Common myeloid progenitor, CD34-positive (primary cell): ENCODE measurements around the gene MASTL.

Experiments
- CTCF ChIA-PET: fragments of 350-600 bp; sonication (Branson Sonifier 250); formaldehyde crosslinking; loops from one replicate; lab custom pipeline; 2021; ENCODE audit warnings: antibody characterized with exemption; lab: Charles Lee
- POLR2A ChIA-PET: fragments of 350-600 bp; sonication (Branson Sonifier 250); formaldehyde crosslinking; loops from one replicate; lab custom pipeline; 2021; ENCODE audit warnings: antibody characterized with exemption; lab: Charles Lee
- DNase-seq, 3 donors: peaks; one replicate each; pipeline versions ENCODE4 v3.0.0 to v3.0.0-alpha.2; 2013
- H3K27ac ChIP-seq, 2 experiments: 1 replicate in 1 of 2; 2 replicates in 1 of 2; pipeline ENCODE4 v1.7.0; 2013; ENCODE audit warnings: inconsistent platforms in 2 of 2, low read length in 2 of 2, mild to moderate bottlenecking in 2 of 2, low read depth in 1 of 2, moderate library complexity in 1 of 2; ENCODE audit not compliant: severe bottlenecking in 2 of 2, insufficient read depth in 1 of 2, poor library complexity in 1 of 2
- H3K27me3 ChIP-seq, 5 experiments: replicated peaks in 2 of 5; 1 replicate in 3 of 5; 2 replicates in 2 of 5; pipeline versions ENCODE4 v1.6.1 to v1.7.0; 2013; ENCODE audit warnings: low read length in 4 of 5, mild to moderate bottlenecking in 2 of 5, moderate library complexity in 2 of 5, inconsistent platforms in 1 of 5; ENCODE audit not compliant: insufficient read depth in 5 of 5, control insufficient read depth in 4 of 5
- H3K36me3 ChIP-seq, 4 experiments: 1 replicate in 2 of 4; 2 replicates in 2 of 4; pipeline versions ENCODE4 v1.6.1 to v1.7.0; 2013; ENCODE audit warnings: low read length in 3 of 4, control low read depth in 1 of 4, mild to moderate bottlenecking in 1 of 4; ENCODE audit not compliant: control insufficient read depth in 4 of 4, insufficient read depth in 4 of 4
- H3K4me1 ChIP-seq, 4 experiments: 1 replicate in 3 of 4; 2 replicates in 1 of 4; pipeline versions ENCODE4 v1.6.1 to v1.7.1; 2013; ENCODE audit warnings: low read length in 3 of 4, mild to moderate bottlenecking in 3 of 4, control low read depth in 1 of 4, inconsistent platforms in 1 of 4, moderate library complexity in 1 of 4; ENCODE audit not compliant: control insufficient read depth in 4 of 4, insufficient read depth in 4 of 4; ENCODE audit errors: control extremely low read depth in 1 of 4
- H3K4me3 ChIP-seq, 7 experiments: 1 replicate in 4 of 7; 2 replicates in 3 of 7; pipeline versions ENCODE4 v1.5.1 to v1.7.0; 2013; ENCODE audit warnings: mild to moderate bottlenecking in 7 of 7, low read length in 6 of 7, moderate library complexity in 6 of 7, inconsistent platforms in 2 of 7, low read depth in 2 of 7, control low read depth in 1 of 7; ENCODE audit not compliant: insufficient read depth in 4 of 7, control insufficient read depth in 1 of 7; ENCODE audit errors: extremely low read depth in 1 of 7
- H3K9me3 ChIP-seq, 5 experiments: 1 replicate in 4 of 5; 2 replicates in 1 of 5; pipeline versions ENCODE4 v1.6.1 to v1.7.1; 2013; ENCODE audit warnings: low read length in 4 of 5, mild to moderate bottlenecking in 2 of 5, inconsistent platforms in 1 of 5, low read depth in 1 of 5, moderate library complexity in 1 of 5; ENCODE audit not compliant: control insufficient read depth in 4 of 5, insufficient read depth in 2 of 5; ENCODE audit errors: control extremely low read depth in 1 of 5
- WGBS: methylation state at CpG from one replicate; pipeline ENCODE4 v1.1.5; 2013; ENCODE audit not compliant: insufficient coverage; 5-methylcytosine and 5-hydroxymethylcytosine counted together

MASTL gene

GRCh38 chr10:27169849-27170248 is 14.7 kb downstream of the MASTL start:
- 100% methylated on average over 1 of the region's 4 CpGs for WGBS
- Histone ChIP-seq H3K4me3 (no peak overlapping the region), H3K27ac (no peak overlapping the region), H3K36me3 (peaks cover 6 to 62% (median 35%) of the 10 kb centered on the region in 4 experiments), H3K9me3 (no peaks in the 10 kb centered on the region), H3K27me3 (no peaks in the 10 kb centered on the region), H3K4me1 (no peaks in the 10 kb centered on the region)
- no peak for DNase-seq
- POLR2A ChIA-PET: no interaction called here
- CTCF ChIA-PET: interaction anchor here (0.7 to 1.2 kb wide), 3 partner anchors 13 to 54 kb away, joined by 3 to 6 read pairs (median 4); no protein-coding TSS in a partner anchor

GRCh38 chr10:27188259-27188658 is 33.1 kb downstream of the MASTL start:
- Histone ChIP-seq H3K27ac (no peak overlapping the region), H3K27me3 (no peaks in the 10 kb centered on the region), H3K4me1 (no peaks in the 10 kb centered on the region), H3K4me3 (no peak overlapping the region), H3K36me3 (peaks cover 3 to 26% (median 11%) of the 10 kb centered on the region in 4 experiments), H3K9me3 (no peaks in the 10 kb centered on the region)
- ChIA-PET POLR2A (no interaction called here), CTCF (interaction anchor here (0.6 to 1.2 kb wide), 3 partner anchors 10 to 1742 kb away, joined by 3 read pairs; no protein-coding TSS in a partner anchor)
- 88% methylated on average over 1 of the region's 1 CpG for WGBS
- DNase-seq: no peak

DNA sequence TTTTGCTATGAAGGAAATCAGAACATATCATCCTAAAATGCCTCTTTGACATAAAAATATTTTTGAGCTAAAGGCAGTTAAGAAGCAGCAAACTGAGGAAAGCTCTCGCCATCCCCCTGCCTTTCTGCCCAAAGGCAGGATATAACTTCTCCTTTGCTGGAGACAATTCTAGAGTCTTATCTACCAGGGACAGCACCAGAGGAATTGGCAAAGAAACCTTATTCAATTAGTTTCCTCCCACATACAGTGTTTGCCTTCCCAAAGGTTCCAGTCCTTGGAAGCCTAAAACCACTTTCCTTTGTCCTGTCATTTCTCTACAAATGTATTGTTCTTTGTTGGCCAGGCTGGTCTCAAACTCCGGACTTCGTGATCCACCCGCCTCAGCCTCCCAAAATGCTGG is 33.7 kb downstream of the MASTL start:
- DNase-seq: no peak
- ChIA-PET POLR2A (no interaction called here), CTCF (interaction anchor here (1.2 kb wide), 1 partner anchor 9 kb away, joined by 3 read pairs; no protein-coding TSS in a partner anchor)
- 92% methylated on average over 2 of the region's 4 CpGs for WGBS
- Histone ChIP-seq H3K36me3 (peaks cover 3 to 22% (median 10%) of the 10 kb centered on the region in 4 experiments), H3K4me1 (no peaks in the 10 kb centered on the region), H3K9me3 (no peaks in the 10 kb centered on the region), H3K27me3 (no peaks in the 10 kb centered on the region), H3K27ac (no peak overlapping the region), H3K4me3 (no peak overlapping the region)

DNA sequence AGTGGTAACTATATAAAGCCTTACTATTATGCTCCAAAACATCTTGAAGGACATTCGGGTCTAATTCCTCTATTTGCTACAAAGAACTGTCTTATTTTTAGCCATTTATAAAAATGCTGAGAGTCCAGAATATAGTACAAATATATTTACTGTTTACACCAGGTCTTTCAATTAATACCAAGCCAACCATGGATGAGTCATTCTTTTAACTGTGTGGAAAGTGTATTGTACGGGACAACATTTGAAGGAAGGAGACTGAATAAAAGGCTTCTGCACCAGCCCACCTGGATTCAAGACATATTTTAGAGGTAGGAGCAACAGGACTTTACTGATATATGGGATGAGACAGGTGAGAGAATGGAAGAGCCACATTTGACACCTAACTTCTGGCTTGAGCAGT is 35.4 kb downstream of the MASTL start:
- H3K27me3 ChIP-seq: no peaks in the 10 kb centered on the region
- CTCF ChIA-PET: no interaction called here
- 100% methylated on average over 1 of the region's 2 CpGs for WGBS
- H3K36me3 ChIP-seq: peaks cover 0 to 11% (median 5%) of the 10 kb centered on the region in 4 experiments
- H3K4me3 ChIP-seq: no peak overlapping the region
- H3K4me1 ChIP-seq: no peaks in the 10 kb centered on the region
- POLR2A ChIA-PET: no interaction called here
- no peaks in the 10 kb centered on the region for H3K9me3 ChIP-seq
- DNase-seq: no peak
- no peak overlapping the region for H3K27ac ChIP-seq

DNA sequence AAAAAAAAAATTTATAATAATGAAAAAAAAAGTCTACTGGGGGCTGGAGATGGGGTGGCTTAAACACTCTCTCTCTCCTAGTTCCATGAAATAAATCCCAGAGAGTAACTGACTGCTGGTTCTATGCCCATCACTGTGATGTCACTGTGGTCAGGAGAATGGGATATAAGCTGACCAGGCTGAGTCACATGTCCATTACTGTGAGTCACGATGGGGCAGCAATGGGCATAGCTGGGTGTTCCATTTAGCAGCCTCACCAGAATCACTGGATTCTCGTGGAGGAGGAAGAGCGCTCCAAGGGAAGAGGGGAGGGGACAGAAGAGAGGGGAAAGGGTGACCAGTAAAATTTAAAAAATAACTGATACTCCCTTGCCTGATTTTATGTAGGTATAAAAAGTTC is 37.1 kb downstream of the MASTL start:
- H3K27ac ChIP-seq: no peak overlapping the region
- H3K27me3 ChIP-seq: no peaks in the 10 kb centered on the region
- 94% methylated on average over 3 of the region's 3 CpGs for WGBS
- no peaks in the 10 kb centered on the region for H3K4me1 ChIP-seq
- H3K4me3 ChIP-seq: no peak overlapping the region
- no peak for DNase-seq
- POLR2A ChIA-PET: no interaction called here
- peaks cover 3 to 14% (median 6%) of the 10 kb centered on the region in 4 experiments for H3K36me3 ChIP-seq
- CTCF ChIA-PET: no interaction called here
- no peaks in the 10 kb centered on the region for H3K9me3 ChIP-seq

DNA sequence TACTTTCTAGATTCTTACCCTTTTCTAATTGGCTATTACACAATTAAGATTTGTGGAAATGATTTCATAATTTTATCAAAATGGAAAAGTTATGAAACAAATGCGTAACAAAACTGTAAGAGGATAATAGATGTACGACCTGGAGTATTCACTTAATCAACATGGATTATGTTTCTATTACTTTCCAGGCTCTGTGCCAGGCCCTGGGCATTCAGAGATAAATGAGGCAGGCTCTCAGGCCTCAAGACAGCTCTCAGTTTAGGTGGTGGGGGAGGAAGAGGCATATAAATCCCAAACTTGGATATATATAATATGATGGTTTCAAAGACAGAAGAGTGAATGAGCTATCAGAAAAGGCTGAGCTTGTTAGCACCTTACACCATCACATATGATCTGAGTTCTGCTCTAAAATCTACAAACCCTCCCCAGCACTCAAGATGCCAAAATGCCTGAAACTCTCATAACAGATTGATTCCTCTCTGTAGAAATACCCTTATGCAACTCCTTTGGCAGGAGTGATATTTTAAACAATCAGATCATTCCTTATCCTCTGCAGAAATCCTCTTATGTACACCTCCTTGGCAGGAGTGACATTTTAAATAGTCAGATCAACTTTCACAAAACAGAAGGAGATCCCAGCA is 42.9 kb downstream of the MASTL start:
- Histone ChIP-seq H3K4me1 (no peaks in the 10 kb centered on the region), H3K27ac (no peak overlapping the region), H3K36me3 (peaks cover 15 to 50% (median 19%) of the 10 kb centered on the region in 4 experiments), H3K4me3 (no peak overlapping the region), H3K9me3 (no peaks in the 10 kb centered on the region), H3K27me3 (no peaks in the 10 kb centered on the region)
- ChIA-PET POLR2A (no interaction called here), CTCF (interaction anchor here (1.0 to 1.5 kb wide), 2 partner anchors 9 to 10 kb away, joined by 3 read pairs; no protein-coding TSS in a partner anchor)
- DNase-seq: no peak
- 95% methylated on average over 2 of the region's 2 CpGs for WGBS

- H3K27me3 ChIP-seq: no peaks in the 10 kb centered on the region
- CTCF ChIA-PET: no interaction called here
- H3K9me3 ChIP-seq: no peaks in the 10 kb centered on the region
- peaks cover 22 to 76% (median 27%) of the 10 kb centered on the region in 4 experiments for H3K36me3 ChIP-seq
- DNase-seq: no peak
- POLR2A ChIA-PET: no interaction called here
- no peak overlapping the region for H3K4me3 ChIP-seq
- no peaks in the 10 kb centered on the region for H3K4me1 ChIP-seq
- WGBS: 100% methylated on average over 3 of the region's 5 CpGs
- H3K27ac ChIP-seq: no peak overlapping the region
Observed at GRCh38 chr10:27203806-27204205, 48.7 kb downstream of the MASTL start.
